Astrocyte (in vitro differentiated cells and primary cell): ENCODE results near the gene PADI2. TPM values are rescaled to one million over a fixed set of nuclear protein-coding genes. Genes with fewer than 3 reads are reported as not detected.

Source experiments
- DNase-seq: peaks from one replicate; pipeline ENCODE4 v3.0.0-alpha.2; 2010; ENCODE audit warnings: low read depth
- FAIRE-seq: peaks from 2 replicates; lab custom pipeline; 2011; peaks lifted over from hg19 to GRCh38; lab: Jason Lieb, UNC
- H2AFZ ChIP-seq: 2 replicates; pipeline ENCODE4 v1.6.0; 2012; ENCODE audit warnings: low read depth, low read length, inconsistent platforms
- H3K27ac ChIP-seq: 2 replicates; pipeline ENCODE4 v1.5.1; 2011; ENCODE audit warnings: low read depth, low read length, inconsistent platforms
- H3K27me3 ChIP-seq: 2 replicates; pipeline ENCODE4 v1.6.0; 2011; ENCODE audit warnings: low read length, inconsistent platforms; ENCODE audit not compliant: insufficient read depth
- H3K36me3 ChIP-seq: 2 replicates; pipeline ENCODE4 v1.5.1; 2011; ENCODE audit warnings: low read length, inconsistent platforms; ENCODE audit not compliant: insufficient read depth
- H3K4me1 ChIP-seq: 2 replicates; pipeline ENCODE4 v1.5.1; 2011; ENCODE audit warnings: low read length, inconsistent platforms; ENCODE audit not compliant: insufficient read depth
- H3K4me2 ChIP-seq: 2 replicates; pipeline ENCODE4 v1.6.0; 2012; ENCODE audit warnings: low read length, inconsistent platforms
- H3K4me3 ChIP-seq: 2 replicates; pipeline ENCODE4 v1.5.1; 2011; ENCODE audit warnings: low read depth, mild to moderate bottlenecking, low read length, inconsistent platforms; ENCODE audit not compliant: insufficient read depth
- H3K79me2 ChIP-seq: 2 replicates; pipeline ENCODE4 v1.6.0; 2012; ENCODE audit warnings: mild to moderate bottlenecking, low read length, inconsistent platforms; ENCODE audit not compliant: insufficient read depth
- H3K9ac ChIP-seq: 2 replicates; pipeline ENCODE4 v1.6.0; 2012; ENCODE audit warnings: mild to moderate bottlenecking, low read length, inconsistent platforms
- H3K9me3 ChIP-seq: 2 replicates; pipeline ENCODE4 v1.5.1; 2012; ENCODE audit warnings: low read depth, mild to moderate bottlenecking, low read length, inconsistent platforms; ENCODE audit not compliant: insufficient read depth
- H4K20me1 ChIP-seq: 2 replicates; pipeline ENCODE4 v1.6.0; 2012; ENCODE audit warnings: low read length, inconsistent platforms; ENCODE audit not compliant: insufficient read depth
- H3K27ac Mint-ChIP-seq: one replicate; pipeline ENCODE4 v1.8.0; 2021; ENCODE audit warnings: mild to moderate bottlenecking, mixed read lengths; ENCODE audit not compliant: unreplicated experiment
- H3K27me3 Mint-ChIP-seq: one replicate; pipeline ENCODE4 v1.8.0; 2021; ENCODE audit warnings: low read depth, mixed read lengths; ENCODE audit not compliant: unreplicated experiment
- H3K36me3 Mint-ChIP-seq: one replicate; pipeline ENCODE4 v1.8.0; 2021; ENCODE audit warnings: low read depth, mixed read lengths; ENCODE audit not compliant: unreplicated experiment
- H3K4me1 Mint-ChIP-seq: one replicate; pipeline ENCODE4 v1.8.0; 2021; ENCODE audit warnings: low read depth, mixed read lengths; ENCODE audit not compliant: unreplicated experiment
- H3K4me3 Mint-ChIP-seq: one replicate; pipeline ENCODE4 v1.8.0; 2021; ENCODE audit warnings: mild to moderate bottlenecking, moderate library complexity, mixed read lengths; ENCODE audit not compliant: unreplicated experiment
- H3K9me3 Mint-ChIP-seq: one replicate; pipeline ENCODE4 v1.8.0; 2021; ENCODE audit warnings: mild to moderate bottlenecking, mixed read lengths; ENCODE audit not compliant: unreplicated experiment
- EZH2 ChIP-seq: IDR thresholded peaks from 2 replicates; pipeline ENCODE4 v1.6.1; 2012; ENCODE audit warnings: mild to moderate bottlenecking, low read length, inconsistent platforms; ENCODE audit not compliant: insufficient read depth
- total RNA-seq: library from RNA; stranded (reverse); gene quantifications from 2 replicates; pipeline ENCODE4 v1.2.1, GENCODE V29; 2021
- TF ChIP-seq, protein P1 (sequence below): IDR thresholded peaks from 2 replicates; pipeline ENCODE4 v1.5.1; 2011; ENCODE audit warnings: low read depth, mild to moderate bottlenecking, inconsistent platforms, low read length, moderate library complexity; ENCODE audit not compliant: insufficient read depth

PADI2 gene
- total RNA-seq, 1 donor from 2014 or later = 0.48 TPM

DNA sequence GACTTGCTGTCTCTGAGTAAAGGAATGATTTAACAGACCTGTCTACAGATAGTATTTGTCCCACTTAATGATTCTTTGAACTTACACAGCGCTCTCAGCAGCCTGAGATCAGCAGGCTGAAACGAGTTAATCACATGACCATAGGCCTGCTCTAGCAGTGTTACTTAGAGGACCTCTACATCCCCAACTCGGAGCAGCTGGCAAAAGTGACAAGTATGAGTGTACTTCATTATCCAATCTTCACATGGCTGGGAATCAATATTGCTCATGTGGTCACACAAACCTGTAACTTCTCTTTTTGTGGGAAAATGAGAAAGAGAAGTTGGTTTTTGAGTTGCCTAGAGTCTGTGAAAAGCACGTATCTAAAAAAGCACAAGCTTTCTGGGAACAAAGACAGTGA lies 96.1 kb downstream of the PADI2 start:
- no peaks in the 10 kb centered on the region for H3K4me1 ChIP-seq
- no peaks in the 10 kb centered on the region for H3K27me3 ChIP-seq
- H3K79me2 ChIP-seq = no peaks in the 10 kb centered on the region
- H3K36me3 Mint-ChIP-seq = peaks cover 29% of the 10 kb centered on the region
- no peak for FAIRE-seq
- no peak overlapping the region for H3K4me2 ChIP-seq
- no peak overlapping the region for H3K4me3 Mint-ChIP-seq
- peaks cover 4% of the 10 kb centered on the region for H3K4me1 Mint-ChIP-seq
- H3K27me3 Mint-ChIP-seq = no peaks in the 10 kb centered on the region
- H3K36me3 ChIP-seq = peaks cover 60% of the 10 kb centered on the region
- no peak for TF ChIP-seq EZH2
- TF ChIP-seq, protein P1, sequence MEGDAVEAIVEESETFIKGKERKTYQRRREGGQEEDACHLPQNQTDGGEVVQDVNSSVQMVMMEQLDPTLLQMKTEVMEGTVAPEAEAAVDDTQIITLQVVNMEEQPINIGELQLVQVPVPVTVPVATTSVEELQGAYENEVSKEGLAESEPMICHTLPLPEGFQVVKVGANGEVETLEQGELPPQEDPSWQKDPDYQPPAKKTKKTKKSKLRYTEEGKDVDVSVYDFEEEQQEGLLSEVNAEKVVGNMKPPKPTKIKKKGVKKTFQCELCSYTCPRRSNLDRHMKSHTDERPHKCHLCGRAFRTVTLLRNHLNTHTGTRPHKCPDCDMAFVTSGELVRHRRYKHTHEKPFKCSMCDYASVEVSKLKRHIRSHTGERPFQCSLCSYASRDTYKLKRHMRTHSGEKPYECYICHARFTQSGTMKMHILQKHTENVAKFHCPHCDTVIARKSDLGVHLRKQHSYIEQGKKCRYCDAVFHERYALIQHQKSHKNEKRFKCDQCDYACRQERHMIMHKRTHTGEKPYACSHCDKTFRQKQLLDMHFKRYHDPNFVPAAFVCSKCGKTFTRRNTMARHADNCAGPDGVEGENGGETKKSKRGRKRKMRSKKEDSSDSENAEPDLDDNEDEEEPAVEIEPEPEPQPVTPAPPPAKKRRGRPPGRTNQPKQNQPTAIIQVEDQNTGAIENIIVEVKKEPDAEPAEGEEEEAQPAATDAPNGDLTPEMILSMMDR = no peak
- H3K4me3 ChIP-seq = no peak overlapping the region
- no peak overlapping the region for H3K27ac Mint-ChIP-seq
- peaks cover 11% of the 10 kb centered on the region for H4K20me1 ChIP-seq
- no peak for DNase-seq
- H3K27ac ChIP-seq = no peak overlapping the region
- H3K9me3 Mint-ChIP-seq = no peaks in the 10 kb centered on the region
- H3K9me3 ChIP-seq = no peaks in the 10 kb centered on the region
- no peak overlapping the region for H3K9ac ChIP-seq
- no peak overlapping the region for H2AFZ ChIP-seq

DNA sequence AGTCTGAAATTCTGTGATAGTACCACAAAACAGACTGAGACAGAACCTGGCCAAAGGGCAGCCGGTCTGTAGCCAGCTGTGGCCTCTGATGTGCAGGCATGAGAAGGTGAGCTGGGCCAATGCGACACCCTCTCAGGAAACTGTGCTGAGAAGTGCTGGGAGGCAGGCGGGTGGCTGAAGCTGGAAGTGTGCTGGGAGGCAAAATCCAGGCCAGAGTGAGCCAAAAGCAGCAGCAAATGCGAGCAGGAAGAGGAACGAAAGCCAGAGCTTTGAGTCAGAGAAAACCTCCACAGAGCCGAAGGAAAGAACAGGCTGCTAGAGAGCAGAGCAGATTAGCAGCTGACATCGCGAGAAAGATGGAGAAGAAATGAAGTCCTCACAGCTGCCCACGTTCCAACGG lies 97.4 kb downstream of the PADI2 start:
- no peaks in the 10 kb centered on the region for H3K4me1 ChIP-seq
- Mint-ChIP-seq H3K36me3 (peaks cover 23% of the 10 kb centered on the region), H3K9me3 (no peaks in the 10 kb centered on the region), H3K4me3 (no peak overlapping the region), H3K27ac (peak overlapping the region; percentile 34), H3K27me3 (no peaks in the 10 kb centered on the region), H3K4me1 (peaks cover 4% of the 10 kb centered on the region)
- H3K4me3 ChIP-seq = no peak overlapping the region
- no peak overlapping the region for H2AFZ ChIP-seq
- H3K27me3 ChIP-seq = no peaks in the 10 kb centered on the region
- H3K9ac ChIP-seq = no peak overlapping the region
- TF ChIP-seq, protein P1 = no peak
- no peak for TF ChIP-seq EZH2
- no peaks in the 10 kb centered on the region for H3K9me3 ChIP-seq
- DNase-seq = no peak
- H3K27ac ChIP-seq = no peak overlapping the region
- no peak overlapping the region for H3K4me2 ChIP-seq
- H4K20me1 ChIP-seq = peaks cover 11% of the 10 kb centered on the region
- FAIRE-seq = no peak
- no peaks in the 10 kb centered on the region for H3K79me2 ChIP-seq
- H3K36me3 ChIP-seq = peaks cover 48% of the 10 kb centered on the region

DNA sequence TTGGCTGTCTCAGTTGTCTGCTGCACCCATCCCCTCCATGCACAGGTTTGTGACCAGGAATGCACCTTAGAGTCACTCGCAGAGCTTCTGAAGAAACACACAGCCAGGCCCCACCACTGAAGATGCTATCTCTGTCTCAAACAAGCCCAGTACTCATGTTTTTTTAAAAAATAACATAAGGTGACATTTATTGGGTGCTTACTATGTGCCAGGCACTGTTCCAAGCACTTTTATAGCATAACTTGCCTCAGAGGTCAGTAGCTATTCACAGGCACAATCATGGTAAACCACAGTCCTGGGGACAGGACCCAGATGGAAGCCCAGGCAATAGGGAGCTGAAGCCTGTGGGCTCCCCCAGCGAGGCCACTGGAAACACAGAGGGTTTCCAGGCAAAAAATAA lies 98.7 kb downstream of the PADI2 start:
- no peak overlapping the region for H3K27ac Mint-ChIP-seq
- no peak for FAIRE-seq
- no peaks in the 10 kb centered on the region for H3K79me2 ChIP-seq
- H3K4me3 Mint-ChIP-seq = no peak overlapping the region
- peaks cover 22% of the 10 kb centered on the region for H3K36me3 Mint-ChIP-seq
- H3K4me2 ChIP-seq = no peak overlapping the region
- H2AFZ ChIP-seq = no peak overlapping the region
- H3K9me3 ChIP-seq = no peaks in the 10 kb centered on the region
- TF ChIP-seq, protein P1 = no peak
- no peak for TF ChIP-seq EZH2
- DNase-seq = no peak
- H3K4me1 ChIP-seq = peaks cover 8% of the 10 kb centered on the region
- H3K4me3 ChIP-seq = no peak overlapping the region
- peaks cover 11% of the 10 kb centered on the region for H4K20me1 ChIP-seq
- peaks cover 11% of the 10 kb centered on the region for H3K4me1 Mint-ChIP-seq
- no peak overlapping the region for H3K9ac ChIP-seq
- no peak overlapping the region for H3K27ac ChIP-seq
- H3K27me3 Mint-ChIP-seq = no peaks in the 10 kb centered on the region
- H3K36me3 ChIP-seq = peaks cover 44% of the 10 kb centered on the region
- H3K27me3 ChIP-seq = no peaks in the 10 kb centered on the region
- H3K9me3 Mint-ChIP-seq = no peaks in the 10 kb centered on the region
